GM12865 (cell line): ENCODE data around the gene PLAA.

Source experiments
- DNase-seq: peaks from one replicate; pipeline ENCODE4 v3.0.0; 2010; ENCODE audit warnings: low read depth
- H3K4me3 ChIP-seq: 2 replicates; pipeline ENCODE4 v1.5.1; 2011; ENCODE audit warnings: mild to moderate bottlenecking, low read depth, low read length, control low read depth
- CTCF ChIP-seq: IDR thresholded peaks from 2 replicates; pipeline ENCODE4 v1.5.1; 2011; ENCODE audit warnings: low read length, control low read depth, low read depth, inconsistent platforms; ENCODE audit not compliant: insufficient read depth; ENCODE audit errors: missing control alignments

Gene PLAA

GRCh38 chr9:26946753-26947727, at the start of gene PLAA:
Gene PLAA, minus strand, starts transcription at chr9:26947242. Its CDS starts 197 bp downstream, at chr9:26947045.
- TF ChIP-seq CTCF = peak; percentile 6
- peak within 1 kb of the TSS; percentile 78 for H3K4me3 ChIP-seq
- peak; percentile 94 for DNase-seq

GRCh38 chr9:26995810-26996209, 48.8 kb upstream of the PLAA start:
- H3K4me3 ChIP-seq = no peak overlapping the region
- no peak for TF ChIP-seq CTCF
- no peak for DNase-seq

GRCh38 chr9:26983340-26983739, 36.3 kb upstream of the PLAA start:
- peak; percentile 28 for DNase-seq
- TF ChIP-seq CTCF = no peak
- no peak overlapping the region for H3K4me3 ChIP-seq

GRCh38 chr9:26975728-26976707, 29.0 kb upstream of the PLAA start:
- no peak overlapping the region for H3K4me3 ChIP-seq
- DNase-seq = no peak
- peak; percentile 15 for TF ChIP-seq CTCF

GRCh38 chr9:26974927-26975326, 27.9 kb upstream of the PLAA start:
- no peak for DNase-seq
- TF ChIP-seq CTCF = no peak
- no peak overlapping the region for H3K4me3 ChIP-seq

- no peak for DNase-seq
- TF ChIP-seq CTCF = no peak
- no peak overlapping the region for H3K4me3 ChIP-seq
These were observed 26.9 kb upstream of the PLAA start for GRCh38 chr9:26973989-26974388.
